ENCODE results near the gene DCBLD1.
"Not testable (repeated sequence)": the region's sequence is repeated elsewhere in the genome, so short reads cannot be mapped to it uniquely, and the experiment has no call there.

Gene DCBLD1

GRCh38 chr6:117497237-117497636, 14.8 kb downstream of the DCBLD1 start:
- no peak for DNase-seq (ENCODE audit: low read depth in 2 of 2, low spot score in 1 of 2)

- no peak for DNase-seq (ENCODE audit: low read depth in 2 of 2, low spot score in 1 of 2)
These were observed 15.7 kb downstream of the DCBLD1 start for GRCh38 chr6:117498159-117498558.

- no peak for DNase-seq (ENCODE audit: low read depth in 2 of 2, low spot score in 1 of 2)
These were observed 19.2 kb downstream of the DCBLD1 start for GRCh38 chr6:117501722-117502121.

- no peak for DNase-seq (ENCODE audit: low read depth in 2 of 2, low spot score in 1 of 2)
These were observed 20.1 kb downstream of the DCBLD1 start for GRCh38 chr6:117502580-117502979.

- no peak for DNase-seq (ENCODE audit: low read depth in 2 of 2, low spot score in 1 of 2)
These were observed 20.7 kb downstream of the DCBLD1 start for GRCh38 chr6:117503211-117503610.

- no peak for DNase-seq (ENCODE audit: low read depth in 2 of 2, low spot score in 1 of 2)
These were observed 22.1 kb downstream of the DCBLD1 start for GRCh38 chr6:117504478-117505144.

- no peak for DNase-seq (ENCODE audit: low read depth in 2 of 2, low spot score in 1 of 2)
These were observed 22.8 kb downstream of the DCBLD1 start for GRCh38 chr6:117505311-117505710.

- DNase-seq (ENCODE audit: low read depth in 2 of 2, low spot score in 1 of 2) = no peak
These were observed 23.8 kb downstream of the DCBLD1 start for GRCh38 chr6:117506180-117506835.

- DNase-seq (ENCODE audit: low read depth in 2 of 2, low spot score in 1 of 2) = no peak
These were observed 24.4 kb downstream of the DCBLD1 start for GRCh38 chr6:117506907-117507306.

GRCh38 chr6:117508450-117508971, 26.0 kb downstream of the DCBLD1 start:
- DNase-seq (ENCODE audit: low read depth in 2 of 2, low spot score in 1 of 2) = no peak

GRCh38 chr6:117509021-117509420, 26.5 kb downstream of the DCBLD1 start:
- DNase-seq (ENCODE audit: low read depth in 2 of 2, low spot score in 1 of 2) = no peak

- DNase-seq (ENCODE audit: low read depth in 2 of 2, low spot score in 1 of 2) = no peak
These were observed 29.8 kb downstream of the DCBLD1 start for GRCh38 chr6:117512056-117512828.

- no peak for DNase-seq (ENCODE audit: low read depth in 2 of 2, low spot score in 1 of 2)
These were observed 30.6 kb downstream of the DCBLD1 start for GRCh38 chr6:117512987-117513573.

GRCh38 chr6:117513778-117514365, 31.4 kb downstream of the DCBLD1 start:
- no peak for DNase-seq (ENCODE audit: low read depth in 2 of 2, low spot score in 1 of 2)

- DNase-seq (ENCODE audit: low read depth in 2 of 2, low spot score in 1 of 2) = no peak
These were observed 32.2 kb downstream of the DCBLD1 start for GRCh38 chr6:117514655-117515054.

- no peak for DNase-seq (ENCODE audit: low read depth in 2 of 2, low spot score in 1 of 2)
These were observed 32.9 kb downstream of the DCBLD1 start for GRCh38 chr6:117515326-117515725.

- not testable (repeated sequence) for DNase-seq (ENCODE audit: low read depth in 2 of 2, low spot score in 1 of 2)
These were observed 35.5 kb downstream of the DCBLD1 start for GRCh38 chr6:117517995-117518394.

GRCh38 chr6:117518870-117519269, 36.4 kb downstream of the DCBLD1 start:
- no peak for DNase-seq (ENCODE audit: low read depth in 2 of 2, low spot score in 1 of 2)

GRCh38 chr6:117520603-117521395, 38.3 kb downstream of the DCBLD1 start:
- no peak for DNase-seq (ENCODE audit: low read depth in 2 of 2, low spot score in 1 of 2)

GRCh38 chr6:117521791-117522502, 39.5 kb downstream of the DCBLD1 start:
- DNase-seq (ENCODE audit: low read depth in 2 of 2, low spot score in 1 of 2) = no peak
